ENCODE results near the gene PLIN3. TPM values are rescaled to one million over a fixed set of nuclear protein-coding genes. Genes with fewer than 3 reads are reported as not detected.

The PLIN3 gene
- total RNA-seq, 4 donors from 2014 or later = 18.5 to 66.3 (median 34.7) TPM

DNA sequence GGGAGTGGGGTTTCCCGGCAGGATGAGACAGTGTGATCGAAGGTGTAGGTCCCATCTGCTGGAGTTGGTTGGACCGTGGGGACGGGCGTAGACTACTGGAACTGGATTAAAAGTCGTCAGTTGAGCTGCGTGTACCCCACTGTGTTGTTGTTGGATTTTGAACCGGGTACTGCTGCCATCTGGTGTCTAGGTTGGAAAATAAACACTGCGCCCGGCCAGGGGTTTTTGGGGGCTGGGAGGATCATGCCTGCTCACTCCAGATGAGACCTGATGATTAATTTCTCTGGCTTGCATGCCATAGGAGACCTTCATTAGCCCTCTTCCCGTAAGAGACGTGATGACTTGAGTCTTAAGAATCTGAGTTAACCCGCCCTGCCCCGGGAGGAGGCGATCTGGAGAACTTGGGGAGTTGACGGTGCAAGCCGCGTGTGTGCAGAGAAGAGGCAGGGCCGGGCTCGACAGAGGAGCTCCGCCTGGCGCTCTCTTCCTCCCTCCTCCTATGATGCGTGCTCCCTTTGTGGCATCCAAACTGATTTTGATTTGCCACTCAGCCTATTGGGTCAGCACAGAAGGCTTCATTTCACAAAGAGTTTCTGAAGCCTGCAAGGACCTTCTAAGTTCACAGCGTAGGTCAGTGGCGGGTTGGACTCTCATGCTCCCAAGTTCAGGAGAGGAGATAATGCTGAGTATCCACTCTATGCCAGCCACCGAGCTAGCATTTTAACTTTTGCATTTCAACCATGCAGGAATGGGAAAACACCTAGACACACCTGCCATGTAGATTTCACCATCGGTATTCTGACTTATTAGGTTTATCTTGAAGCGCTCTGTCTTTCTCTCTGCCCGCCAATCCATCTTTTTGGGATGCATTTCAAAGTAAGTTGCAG lies 44.6 kb upstream of the PLIN3 start:
- Histone ChIP-seq H3K27me3 (peaks cover 35% of the 10 kb centered on the region), H3K36me3 (no peaks in the 10 kb centered on the region), H3K9me3 (no peaks in the 10 kb centered on the region), H3K4me1 (peaks cover 0 to 32% (median 25%) of the 10 kb centered on the region in 3 donors), H3K27ac (peak overlapping the region in 2 of 4 donors; percentile 30 to 47), H3K4me3 (peak overlapping the region in 1 of 2 donors; percentile 75)
- peak; percentile 81 for TF ChIP-seq POLR2AphosphoS5 (IDR thresholded peaks at IDR 0.05)
- no peak for TF ChIP-seq EP300 (IDR thresholded peaks at IDR 0.05)
- TF ChIP-seq, protein P1, sequence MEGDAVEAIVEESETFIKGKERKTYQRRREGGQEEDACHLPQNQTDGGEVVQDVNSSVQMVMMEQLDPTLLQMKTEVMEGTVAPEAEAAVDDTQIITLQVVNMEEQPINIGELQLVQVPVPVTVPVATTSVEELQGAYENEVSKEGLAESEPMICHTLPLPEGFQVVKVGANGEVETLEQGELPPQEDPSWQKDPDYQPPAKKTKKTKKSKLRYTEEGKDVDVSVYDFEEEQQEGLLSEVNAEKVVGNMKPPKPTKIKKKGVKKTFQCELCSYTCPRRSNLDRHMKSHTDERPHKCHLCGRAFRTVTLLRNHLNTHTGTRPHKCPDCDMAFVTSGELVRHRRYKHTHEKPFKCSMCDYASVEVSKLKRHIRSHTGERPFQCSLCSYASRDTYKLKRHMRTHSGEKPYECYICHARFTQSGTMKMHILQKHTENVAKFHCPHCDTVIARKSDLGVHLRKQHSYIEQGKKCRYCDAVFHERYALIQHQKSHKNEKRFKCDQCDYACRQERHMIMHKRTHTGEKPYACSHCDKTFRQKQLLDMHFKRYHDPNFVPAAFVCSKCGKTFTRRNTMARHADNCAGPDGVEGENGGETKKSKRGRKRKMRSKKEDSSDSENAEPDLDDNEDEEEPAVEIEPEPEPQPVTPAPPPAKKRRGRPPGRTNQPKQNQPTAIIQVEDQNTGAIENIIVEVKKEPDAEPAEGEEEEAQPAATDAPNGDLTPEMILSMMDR (IDR thresholded peaks at IDR 0.05) = peak in 3 of 4 experiments; percentile 66 to 71 (median 67)
- ATAC-seq = peak; percentile 40
- WGBS, 2 donors (ENCODE audit: low coverage in 1 of 2) = 22 to 62% methylated on average over 9 to 22 of the region's 29 CpGs

- peak overlapping the region in 2 of 4 donors; percentile 30 to 47 for H3K27ac ChIP-seq
- H3K36me3 ChIP-seq = no peaks in the 10 kb centered on the region
- peaks cover 0 to 32% (median 25%) of the 10 kb centered on the region in 3 donors for H3K4me1 ChIP-seq
- TF ChIP-seq EP300 (IDR thresholded peaks at IDR 0.05) = no peak
- no peaks in the 10 kb centered on the region for H3K9me3 ChIP-seq
- H3K4me3 ChIP-seq = peak overlapping the region in 1 of 2 donors; percentile 75
- WGBS, 2 donors (ENCODE audit: low coverage in 1 of 2) = 39 to 100% methylated on average over 1 to 14 of the region's 15 CpGs
- no peak for ATAC-seq
- peaks cover 36% of the 10 kb centered on the region for H3K27me3 ChIP-seq
These were observed 43.8 kb upstream of the PLIN3 start for GRCh38 chr19:4911314-4911713.

GRCh38 chr19:4910594-4911281 lies 43.3 kb upstream of the PLIN3 start:
- 12% methylated on average over 5 of the region's 23 CpGs; no CpG with 5 or more reads in 1 of the 2 donors for WGBS, 2 donors (ENCODE audit: low coverage in 1 of 2)
- Histone ChIP-seq H3K27me3 (peaks cover 36% of the 10 kb centered on the region), H3K9me3 (no peaks in the 10 kb centered on the region), H3K36me3 (no peaks in the 10 kb centered on the region), H3K27ac (peak overlapping the region in 1 of 4 donors; percentile 30), H3K4me1 (peaks cover 0 to 32% (median 25%) of the 10 kb centered on the region in 3 donors), H3K4me3 (peak overlapping the region in 1 of 2 donors; percentile 75)
- ATAC-seq = no peak
- TF ChIP-seq, protein P1 (IDR thresholded peaks at IDR 0.05) = no peak
- TF ChIP-seq EP300 (IDR thresholded peaks at IDR 0.05) = no peak
- TF ChIP-seq POLR2AphosphoS5 (IDR thresholded peaks at IDR 0.05) = no peak
- no peak for TF ChIP-seq POLR2A (IDR thresholded peaks at IDR 0.05)

GRCh38 chr19:4909897-4910593 lies 42.6 kb upstream of the PLIN3 start:
- peak; percentile 96 for ATAC-seq
- Histone ChIP-seq H3K27me3 (peaks cover 36% of the 10 kb centered on the region), H3K27ac (peak overlapping the region in 1 of 4 donors; percentile 42)

More at GRCh38 chr19:4909897-4910593, 42.6 kb upstream of the PLIN3 start:
- H3K9me3 ChIP-seq = no peaks in the 10 kb centered on the region
- H3K4me3 ChIP-seq = peak overlapping the region; percentile 48 to 75
- no peak for TF ChIP-seq POLR2AphosphoS5 (IDR thresholded peaks at IDR 0.05)
- TF ChIP-seq POLR2A (IDR thresholded peaks at IDR 0.05) = no peak
- no peak for TF ChIP-seq EP300 (IDR thresholded peaks at IDR 0.05)
- TF ChIP-seq, protein P1 (IDR thresholded peaks at IDR 0.05) = no peak
- whole genome bisulfite sequencing, 2 donors (ENCODE audit: low coverage in 1 of 2) = 0% methylated on average over 3 to 6 of the region's 85 CpGs
- H3K36me3 ChIP-seq = no peaks in the 10 kb centered on the region
- H3K4me1 ChIP-seq = peaks cover 0 to 32% (median 25%) of the 10 kb centered on the region in 3 donors

Measured in gastroesophageal sphincter (tissue), 4 donors.